Suppressor macrophage (primary cell): ENCODE results near the gene FGF9.

Source experiments
- DNase-seq, 4 experiments: peaks; one replicate each; pipeline ENCODE4 v3.0.0-alpha.2; 2020 to 2022
- total RNA-seq, 17 experiments: gene quantifications; one replicate each; lab custom pipeline; 2026; ENCODE audit warnings: mixed read lengths in 6 of 17, inconsistent platforms in 3 of 17; lab: John Stamatoyannopoulos, UW

Gene FGF9
- 0 to 1.7 (median 0) reads per million in 17 experiments for total RNA-seq

DNA sequence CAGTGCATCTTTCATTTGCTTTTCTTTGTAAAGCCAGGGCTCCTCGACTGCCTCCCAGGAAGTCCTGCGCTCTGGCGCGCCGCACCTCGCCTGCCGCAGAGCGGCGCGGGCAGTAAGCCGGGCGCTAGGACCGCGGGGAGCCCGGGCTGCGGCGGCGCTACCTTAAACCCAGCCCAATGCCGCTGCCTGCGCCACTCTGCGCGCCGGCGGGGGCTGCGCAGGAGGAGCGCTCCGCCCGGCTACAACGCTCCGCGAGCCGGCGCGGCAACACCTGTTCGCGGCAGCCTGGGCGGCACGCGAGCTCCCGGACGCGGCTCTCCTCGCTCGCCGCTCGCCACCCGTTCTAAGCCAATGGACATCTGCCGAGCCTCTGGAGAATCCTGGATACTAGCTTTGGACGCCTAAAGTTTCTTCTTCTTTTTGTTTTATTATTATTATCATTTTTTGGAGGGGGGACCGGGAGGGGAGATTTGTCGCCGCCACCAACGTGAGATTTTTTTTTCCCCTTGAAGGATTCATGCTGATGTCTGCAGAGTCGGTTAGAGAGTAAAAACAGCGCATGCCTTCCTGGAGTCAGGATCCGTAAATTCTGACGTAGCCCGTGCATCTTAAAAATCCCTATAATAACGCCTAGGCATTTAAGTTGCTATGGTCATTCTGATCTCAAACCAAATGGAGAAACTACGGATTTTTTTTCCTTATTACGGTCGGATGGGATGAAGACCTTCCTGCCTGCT lies at the start of gene FGF9:
Gene FGF9, plus strand, starts transcription at position 191 of the 737 bp plus-strand sequence. CDS start 840 bp downstream, outside the sequence.
- DNase-seq, result peak; percentile 63 to 87 (median 74)

DNA sequence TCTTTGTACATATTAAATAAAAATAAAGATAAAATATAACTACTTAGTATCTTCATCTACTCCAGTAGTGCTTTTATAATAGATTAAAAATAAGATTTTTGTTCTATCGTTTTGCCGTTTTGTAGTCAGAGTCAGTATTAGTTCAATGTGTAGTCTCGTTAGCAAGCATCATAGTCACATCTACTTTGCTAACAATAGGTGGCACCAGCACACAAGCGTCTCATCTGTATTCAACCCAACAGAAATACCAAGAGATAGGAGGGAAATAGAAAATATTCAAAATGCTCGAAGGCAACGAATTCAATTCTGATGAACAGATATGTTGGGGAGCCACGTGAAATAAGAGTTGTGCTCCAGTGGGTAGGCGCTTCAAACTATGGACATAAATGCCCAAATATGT lies 45.5 kb upstream of the FGF9 start:
- DNase-seq, result peak in 3 of 4 experiments; percentile 6 to 24 (median 10)

DNA sequence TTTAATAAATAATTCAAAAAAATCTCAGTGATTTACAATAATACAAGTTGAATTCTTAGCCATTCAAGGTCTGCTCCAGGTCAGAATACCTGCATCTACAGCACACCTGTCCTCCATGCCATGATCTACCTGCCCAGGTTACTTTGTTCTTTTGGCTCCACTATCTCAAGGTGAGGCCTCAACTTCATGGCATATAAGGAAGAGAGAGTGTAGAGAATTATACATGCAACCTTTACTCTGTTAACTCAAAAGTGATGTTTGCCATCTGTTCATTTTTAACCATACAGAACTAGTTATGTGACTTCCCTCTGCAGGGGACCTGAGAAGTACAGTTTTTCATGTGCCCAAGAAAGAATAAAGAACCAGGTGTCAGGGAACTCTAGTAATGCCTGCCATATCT lies 38.7 kb upstream of the FGF9 start:
- DNase-seq, result no peak

- no peak for DNase-seq
Observed at GRCh38 chr13:21636656-21637055, 34.2 kb upstream of the FGF9 start.

DNA sequence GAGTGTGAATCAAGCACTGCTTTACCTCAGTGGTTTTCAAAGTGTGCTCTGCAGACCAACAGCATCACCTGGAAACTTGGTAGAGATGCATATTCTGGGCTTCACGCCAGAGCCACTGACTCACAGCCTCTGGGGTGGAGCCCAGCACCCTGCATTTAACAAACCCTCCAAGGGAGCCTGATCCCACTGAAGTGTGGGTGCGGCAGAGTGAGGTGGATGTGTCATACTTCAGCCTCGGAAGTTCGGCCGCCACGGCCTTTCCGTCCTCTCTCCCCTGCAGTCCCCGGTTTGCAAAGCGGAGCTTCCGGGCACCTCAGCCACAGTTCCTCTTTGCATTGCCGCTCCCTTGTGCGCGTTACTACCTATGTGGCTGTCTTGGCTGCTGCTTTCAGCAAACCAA lies 33.6 kb upstream of the FGF9 start:
- DNase-seq, result peak; percentile 7 to 48 (median 32)

GRCh38 chr13:21638319-21639282 lies 32.3 kb upstream of the FGF9 start:
- peak; percentile 50 to 70 (median 58) for DNase-seq

DNA sequence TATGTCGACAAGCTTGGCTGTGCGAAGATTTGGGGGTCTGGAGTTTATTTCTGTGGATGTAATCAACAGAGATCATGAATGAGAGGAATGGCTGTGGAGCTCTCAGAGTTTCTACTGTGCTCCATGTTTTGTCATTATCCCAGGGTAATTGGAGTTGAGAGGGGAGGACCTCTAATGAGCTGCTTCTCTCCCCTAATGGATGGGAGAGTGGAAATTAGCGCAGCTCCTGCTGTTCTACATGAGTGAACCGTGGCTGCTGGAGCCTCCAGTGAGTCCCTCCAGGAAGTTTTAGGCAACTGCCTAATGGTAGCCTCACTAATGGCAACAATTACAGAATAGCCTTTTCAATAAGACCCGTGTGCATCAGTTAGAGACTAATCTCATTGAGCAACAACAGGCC lies 31.3 kb upstream of the FGF9 start:
- DNase-seq, result no peak

DNA sequence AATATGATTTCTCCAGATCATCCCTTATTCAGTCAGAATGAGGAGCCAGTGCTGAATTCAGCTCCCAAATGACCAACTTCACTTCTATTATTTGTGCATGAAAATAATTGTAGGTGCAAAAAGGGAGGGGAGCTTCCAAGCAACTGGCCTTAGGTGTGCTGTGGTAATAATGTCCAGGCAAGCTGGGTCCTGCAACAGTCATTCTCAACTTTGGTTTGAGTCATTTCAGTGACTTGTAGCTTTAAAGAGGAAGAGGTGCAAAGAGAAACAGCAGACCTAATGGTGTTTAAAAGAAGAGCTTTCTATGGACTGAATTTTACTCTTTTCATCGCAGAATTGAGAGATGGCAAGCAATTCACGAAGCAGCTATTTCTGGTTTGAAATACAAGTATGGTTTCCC lies 29.2 kb upstream of the FGF9 start:
- no peak for DNase-seq

GRCh38 chr13:21657538-21657937 lies 13.3 kb upstream of the FGF9 start:
- no peak for DNase-seq

- no peak for DNase-seq
Observed at GRCh38 chr13:21659087-21659486, 11.8 kb upstream of the FGF9 start.

DNA sequence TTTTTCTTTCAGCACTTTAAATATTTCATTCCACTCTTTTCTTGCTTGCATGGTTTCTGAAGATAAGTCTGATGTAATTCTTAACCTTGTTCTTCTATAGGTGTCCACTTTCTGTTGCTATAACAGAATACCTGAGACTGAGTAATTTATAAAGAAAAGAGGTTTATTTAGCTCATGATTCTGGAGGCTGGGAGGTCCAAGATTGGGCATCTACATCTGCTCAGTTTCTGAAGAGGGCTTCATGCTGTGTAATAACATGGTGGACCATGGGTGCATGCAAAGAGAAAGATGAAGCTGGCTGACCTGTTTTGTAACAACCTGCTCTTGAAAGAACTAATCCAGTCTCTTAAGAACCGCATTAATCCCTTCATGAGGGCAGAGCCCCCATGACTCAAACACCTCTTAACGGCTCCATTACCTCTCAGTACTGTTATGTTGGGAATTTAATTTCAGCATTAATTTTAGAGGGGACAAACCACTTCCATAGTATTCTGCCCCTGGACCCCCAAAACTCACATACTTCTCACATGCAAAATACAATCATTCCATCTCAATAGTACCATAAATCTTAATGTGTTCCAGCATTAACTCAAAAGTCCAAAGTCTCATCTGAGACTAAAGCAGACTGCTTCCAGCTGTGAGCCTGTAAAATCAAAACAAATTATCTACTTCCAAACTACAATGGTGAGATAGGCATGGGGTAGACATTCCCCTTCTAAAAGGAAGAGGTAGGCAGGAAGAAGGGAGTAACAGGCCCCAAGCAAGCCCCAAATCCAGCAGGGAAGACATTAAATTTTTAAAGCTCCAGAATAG lies 9.6 kb upstream of the FGF9 start:
- no peak for DNase-seq

GRCh38 chr13:21663197-21663596 lies 7.7 kb upstream of the FGF9 start:
- no peak for DNase-seq

GRCh38 chr13:21668732-21669275 lies 2.1 kb upstream of the FGF9 start:
- no peak for DNase-seq

DNA sequence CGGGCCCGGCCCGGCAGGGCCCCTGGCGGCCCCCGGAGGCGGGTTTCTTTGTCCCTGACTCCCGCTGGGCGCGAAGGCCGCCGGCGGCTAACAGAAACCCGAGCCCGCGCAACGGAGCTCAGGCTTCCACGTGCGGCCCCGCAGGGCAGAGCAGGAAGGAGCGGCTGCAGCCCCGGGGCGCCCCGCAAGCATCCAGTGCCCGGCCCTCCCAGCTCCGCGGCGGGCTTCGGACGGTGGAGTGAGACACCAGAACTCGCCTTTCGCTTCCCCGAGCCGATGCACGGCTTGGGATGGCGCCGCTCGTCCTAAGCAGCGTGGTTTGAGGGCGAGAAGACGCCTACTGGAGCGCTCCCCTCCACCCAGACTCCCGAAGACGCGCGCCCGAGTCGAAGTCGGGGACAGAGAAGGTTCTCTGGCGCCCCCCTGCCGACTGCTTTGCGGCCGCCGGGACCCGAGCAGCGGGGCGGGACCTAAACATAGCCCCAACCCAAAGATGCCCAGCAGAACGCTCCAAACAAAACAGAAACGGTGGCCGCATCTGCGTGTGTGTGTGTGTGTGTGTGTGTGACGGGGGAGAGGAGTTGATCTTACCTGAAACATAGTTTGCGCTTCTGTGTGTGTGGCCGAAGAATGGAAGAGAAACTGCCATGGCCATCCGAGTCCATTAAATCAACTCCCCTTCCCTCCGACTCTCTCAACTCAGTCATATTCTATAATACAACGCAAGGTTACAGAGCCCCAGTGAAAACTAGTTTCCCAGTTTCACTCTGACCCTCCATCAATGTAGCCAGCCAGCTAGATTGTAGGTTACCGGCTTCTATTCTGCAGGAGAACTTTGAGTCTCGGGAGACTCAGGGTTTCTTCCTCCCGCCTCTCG lies 629 bp upstream of the FGF9 start:
- peak; percentile 4 to 55 (median 25) for DNase-seq

- no peak for DNase-seq
Observed at GRCh38 chr13:21671620-21672286, 880 bp downstream of the FGF9 start.

DNA sequence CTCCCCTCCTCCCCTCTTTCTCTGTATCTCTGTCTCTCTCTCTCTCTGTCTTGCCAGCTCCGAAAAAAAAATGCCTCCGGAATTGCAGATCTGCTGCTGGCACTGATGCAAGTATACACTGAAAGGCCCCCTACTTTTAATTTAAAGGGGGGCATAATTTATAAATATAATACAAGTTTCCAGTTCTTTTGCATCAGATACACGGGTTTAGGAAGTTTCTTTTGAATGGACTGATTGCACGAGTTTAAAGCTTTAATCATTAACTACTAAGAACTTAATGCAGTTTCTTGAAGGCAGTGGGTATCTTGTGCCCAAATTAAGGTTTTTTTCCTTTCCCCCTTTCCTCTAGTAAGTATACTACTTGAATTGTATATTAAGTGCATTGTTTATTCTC lies 1.4 kb downstream of the FGF9 start:
- DNase-seq, result no peak

- DNase-seq, result no peak
Observed at GRCh38 chr13:21672796-21673538, 2.1 kb downstream of the FGF9 start.

- DNase-seq, result no peak
Observed at GRCh38 chr13:21673539-21673788, 2.6 kb downstream of the FGF9 start.

DNA sequence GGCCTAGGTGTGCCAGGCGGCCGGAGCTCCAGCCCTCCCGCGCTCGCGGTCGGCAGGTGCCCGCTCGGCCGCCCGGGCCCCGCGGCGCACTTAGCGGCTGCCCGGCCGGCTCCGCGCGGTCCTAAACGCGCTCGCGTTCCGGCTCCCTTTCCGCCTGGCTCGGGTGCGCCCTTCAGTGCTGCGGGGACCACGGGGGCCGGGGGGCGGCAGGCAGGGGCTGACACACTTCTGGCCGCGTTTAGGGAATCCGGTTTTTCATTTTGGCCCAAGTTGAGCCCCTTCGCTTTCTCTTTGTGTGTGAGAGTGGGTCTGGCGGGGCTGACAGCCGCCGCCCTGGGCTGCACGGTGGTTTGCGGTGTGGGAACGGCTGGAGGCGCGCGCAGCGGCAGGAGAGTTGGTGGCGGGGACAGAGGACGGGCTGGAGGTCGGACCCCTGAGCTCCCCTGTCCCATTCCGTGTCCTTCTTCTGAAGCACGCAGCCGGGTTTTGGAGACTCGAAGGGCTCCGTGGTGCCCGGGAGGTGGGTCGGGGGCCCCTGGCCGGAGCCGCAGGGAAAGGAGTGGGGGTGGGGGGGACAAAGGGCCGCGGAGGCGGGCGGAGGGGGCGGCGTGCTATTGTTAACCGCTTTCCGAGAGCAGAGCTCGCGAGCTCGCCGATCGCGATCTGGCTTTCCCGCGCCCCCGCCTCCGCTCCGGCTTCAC lies 3.1 kb downstream of the FGF9 start:
- peak; percentile 17 to 69 (median 52) for DNase-seq
